HG03378 (cell line): ENCODE data around the gene BPIFB3.
"Not testable (repeated sequence)": the region's sequence is repeated elsewhere in the genome, so short reads cannot be mapped to it uniquely, and the experiment has no call there.

Experiments used
- ATAC-seq: cut with Tn5 transposase; IDR thresholded peaks from one replicate; pipeline ENCODE4 v1.9.1; 2021; ENCODE audit warnings: mild to moderate bottlenecking, moderate library complexity; ENCODE audit not compliant: unreplicated experiment

Gene BPIFB3

DNA sequence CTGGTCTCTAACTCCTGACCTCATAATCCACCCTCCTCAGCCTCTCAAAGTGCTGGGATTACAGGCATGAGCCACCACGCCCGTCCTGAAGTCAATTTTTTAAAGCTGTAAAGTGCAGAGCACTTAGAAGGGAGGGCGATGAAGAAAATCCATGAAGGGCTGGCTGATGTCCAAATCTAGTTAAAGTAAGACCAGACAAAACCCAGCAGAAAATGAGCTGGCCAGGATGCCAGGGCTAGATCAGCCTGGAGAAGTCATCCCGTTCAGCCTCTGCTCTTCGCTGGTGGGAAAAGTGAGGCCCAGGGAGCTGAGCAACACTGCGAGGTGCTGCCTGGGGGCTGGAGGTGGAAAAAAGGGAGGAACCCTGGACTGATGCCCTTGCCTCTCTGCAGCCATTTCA lies 28.8 kb downstream of the BPIFB3 start:
- ATAC-seq: no peak

DNA sequence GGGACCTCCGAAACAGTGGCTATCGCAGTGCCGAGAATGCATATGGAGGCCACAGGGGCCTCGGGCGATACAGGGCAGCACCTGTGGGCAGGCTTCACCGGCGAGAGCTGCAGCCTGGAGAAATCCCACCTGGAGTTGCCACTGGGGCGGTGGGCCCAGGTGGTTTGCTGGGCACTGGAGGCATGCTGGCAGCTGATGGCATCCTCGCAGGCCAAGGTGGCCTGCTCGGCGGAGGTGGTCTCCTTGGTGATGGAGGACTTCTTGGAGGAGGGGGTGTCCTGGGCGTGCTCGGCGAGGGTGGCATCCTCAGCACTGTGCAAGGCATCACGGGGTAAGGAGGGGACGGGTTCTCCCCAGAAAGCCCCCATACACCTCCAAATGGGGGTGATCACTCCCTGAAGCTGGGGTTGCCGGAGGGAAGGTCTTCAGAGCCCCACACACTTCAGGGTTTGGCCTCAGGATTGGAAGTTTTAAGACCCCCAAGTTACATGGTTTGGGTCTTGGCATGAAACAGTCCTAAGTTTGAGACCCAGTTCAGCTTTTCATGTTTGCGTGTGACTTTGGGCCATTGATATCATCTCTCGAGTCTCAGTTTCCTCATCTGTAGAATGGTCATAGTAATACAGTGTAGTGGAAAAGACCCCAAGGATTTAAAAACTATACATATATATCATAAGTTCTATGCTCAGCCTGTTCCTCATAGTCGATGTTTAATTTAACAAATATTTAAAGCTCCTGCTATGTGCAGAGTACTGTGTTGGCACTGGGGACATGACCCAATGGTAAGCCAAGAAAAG lies 30.0 kb downstream of the BPIFB3 start:
- no peak for ATAC-seq

DNA sequence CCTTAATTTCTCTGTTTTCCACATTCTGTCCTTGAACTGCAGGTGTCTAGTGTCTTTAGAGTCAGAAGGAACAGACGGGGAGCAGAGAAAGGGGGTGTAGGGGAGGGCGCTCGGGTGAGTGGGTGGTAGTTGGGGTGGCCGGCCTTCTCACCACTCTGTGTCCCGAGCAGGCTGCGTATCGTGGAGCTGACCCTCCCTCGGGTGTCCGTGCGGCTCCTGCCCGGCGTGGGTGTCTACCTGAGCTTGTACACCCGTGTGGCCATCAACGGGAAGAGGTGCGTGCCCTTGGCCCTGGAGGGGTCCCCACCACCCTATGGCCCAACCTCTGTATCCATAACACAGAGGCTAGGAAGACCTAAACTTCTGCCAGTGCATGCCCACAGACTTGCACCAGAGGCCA lies 31.0 kb downstream of the BPIFB3 start:
- no peak for ATAC-seq

DNA sequence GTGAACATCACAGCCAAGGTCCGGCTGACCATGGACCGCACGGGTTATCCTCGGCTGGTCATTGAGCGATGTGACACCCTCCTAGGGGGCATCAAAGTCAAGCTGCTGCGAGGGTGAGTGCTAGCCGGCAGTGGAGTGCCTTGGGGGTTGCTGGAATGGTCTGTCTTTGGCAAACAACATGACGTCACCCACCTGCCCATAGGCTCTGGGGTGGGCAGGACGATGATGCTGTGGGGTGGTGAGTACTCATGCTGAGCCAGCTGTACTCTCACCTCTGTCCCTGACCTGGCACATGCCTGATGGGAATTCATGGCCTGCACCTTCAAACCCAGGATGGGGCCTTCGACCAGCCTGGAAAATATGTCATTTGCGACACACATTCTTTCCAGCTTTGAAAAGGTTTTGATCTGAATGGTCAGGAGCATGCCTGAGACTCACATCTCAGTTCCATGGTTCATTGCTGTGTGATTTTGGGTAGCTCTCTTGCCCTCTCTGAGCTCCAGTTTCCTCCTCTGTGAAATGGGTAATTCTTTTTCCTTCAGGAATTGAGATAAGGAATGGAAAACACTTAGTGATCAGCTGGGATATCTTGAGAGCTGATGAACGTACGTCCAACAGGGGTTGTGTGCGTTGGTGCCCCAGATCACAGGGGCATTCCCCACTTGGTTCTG lies 32.5 kb downstream of the BPIFB3 start:
- ATAC-seq: no peak

DNA sequence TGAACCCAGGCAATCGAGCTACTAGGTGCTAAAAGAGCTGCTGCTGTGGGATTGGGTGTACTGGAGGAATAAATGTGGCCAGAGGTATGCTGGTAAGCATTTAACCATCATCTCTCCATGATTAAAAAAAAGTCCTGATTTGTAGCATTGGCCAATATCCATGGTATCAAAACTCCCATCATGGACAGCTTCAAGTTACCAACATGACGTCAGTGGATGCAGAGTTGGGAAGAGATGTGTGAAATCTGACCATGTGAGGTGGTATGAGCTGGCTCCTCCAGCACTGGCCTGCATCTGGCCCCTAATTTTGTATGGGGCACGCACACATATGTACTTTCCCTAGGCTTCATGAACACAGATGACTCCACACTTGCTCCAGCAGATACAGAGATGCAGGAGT lies 37.4 kb downstream of the BPIFB3 start:
- ATAC-seq: no peak

DNA sequence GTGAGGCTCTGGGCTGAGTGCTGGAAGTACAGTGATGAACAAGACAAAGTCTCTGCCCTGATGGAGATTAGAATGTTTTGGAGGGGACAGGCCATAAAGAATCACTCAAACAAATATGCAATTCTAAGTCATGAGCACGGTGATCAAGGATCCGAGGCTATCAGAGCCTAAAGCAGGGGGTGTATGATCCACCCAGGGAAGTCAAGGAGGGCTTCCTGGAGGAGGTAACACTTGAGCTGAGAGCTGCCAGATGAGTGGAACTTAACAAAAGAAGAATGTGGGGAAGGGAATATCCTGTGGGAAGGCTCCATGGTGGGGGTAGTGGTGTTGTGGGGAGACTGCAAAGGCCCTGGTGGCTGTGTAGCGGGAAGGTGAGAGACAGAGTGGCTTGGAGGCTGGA lies 38.0 kb downstream of the BPIFB3 start:
- no peak for ATAC-seq

DNA sequence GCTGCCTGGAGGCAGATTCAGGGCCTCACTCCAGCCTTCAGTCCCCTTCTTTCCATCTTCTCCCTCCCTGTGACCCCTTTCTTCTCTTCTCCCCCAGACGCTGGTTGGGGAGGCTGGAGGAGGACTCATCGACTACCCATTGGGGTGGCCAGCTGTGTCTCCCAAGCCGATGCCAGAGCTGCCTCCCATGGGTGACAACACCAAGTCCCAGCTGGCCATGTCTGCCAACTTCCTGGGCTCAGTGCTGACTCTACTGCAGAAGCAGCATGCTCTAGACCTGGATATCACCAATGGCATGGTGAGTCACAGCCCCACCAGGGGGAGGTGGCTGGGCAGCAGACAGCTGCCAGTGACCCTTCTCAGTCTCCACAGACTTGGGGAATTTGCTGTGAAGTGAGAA lies 38.7 kb downstream of the BPIFB3 start:
- no peak for ATAC-seq

DNA sequence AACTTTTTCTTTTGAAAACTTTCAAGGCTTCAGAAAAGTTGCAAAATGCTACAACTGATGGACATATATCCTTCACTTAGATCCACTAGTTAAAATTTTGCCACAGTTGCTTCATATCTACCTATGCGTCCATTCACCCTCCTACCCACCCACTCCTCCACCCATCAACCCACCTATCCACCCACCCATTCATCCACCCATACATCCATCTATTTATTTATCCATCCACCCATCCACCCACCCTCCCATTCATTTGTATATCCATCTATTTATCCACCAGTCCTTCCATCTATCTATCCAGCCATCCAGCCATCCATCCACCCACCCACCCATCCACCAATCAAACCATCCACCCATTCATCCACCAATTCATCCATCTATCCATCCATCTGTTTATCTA lies 39.4 kb downstream of the BPIFB3 start:
- ATAC-seq: no peak

DNA sequence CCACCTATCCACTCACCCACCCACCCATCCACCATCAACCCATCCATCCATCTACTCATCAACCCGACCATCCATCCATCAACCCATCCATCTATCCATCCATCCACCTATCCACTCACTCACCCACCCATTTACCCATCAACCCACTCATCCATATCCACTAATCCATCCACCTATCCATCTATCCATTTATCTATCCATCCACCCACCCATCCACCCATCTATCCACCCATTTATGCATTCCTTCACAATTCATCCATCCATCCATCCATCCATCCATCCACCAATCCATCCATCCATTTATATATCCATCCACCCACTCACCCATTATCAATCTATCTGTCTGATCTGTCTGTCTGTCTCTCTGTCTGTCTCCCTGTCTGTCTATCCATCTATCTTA lies 39.9 kb downstream of the BPIFB3 start:
- no peak for ATAC-seq

DNA sequence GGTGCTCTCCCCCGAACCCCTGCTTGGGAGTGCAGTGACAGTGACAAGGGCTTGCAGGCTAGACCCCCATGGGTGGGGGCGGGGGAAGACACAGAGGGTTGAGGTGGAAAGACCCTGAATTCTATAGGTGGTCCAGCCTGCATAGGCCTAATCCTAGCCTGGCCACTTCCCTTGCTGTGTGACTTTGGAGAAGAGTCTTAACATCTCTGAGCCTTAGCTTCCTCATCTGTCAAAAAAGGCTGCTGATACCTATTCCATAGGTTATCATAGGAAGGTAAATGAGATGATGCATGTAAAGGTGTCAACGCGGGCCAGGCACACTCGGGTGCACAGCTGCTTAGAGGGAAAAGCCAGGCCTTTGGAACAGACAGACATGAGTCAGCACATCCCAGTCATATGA lies 41.5 kb downstream of the BPIFB3 start:
- ATAC-seq: no peak

DNA sequence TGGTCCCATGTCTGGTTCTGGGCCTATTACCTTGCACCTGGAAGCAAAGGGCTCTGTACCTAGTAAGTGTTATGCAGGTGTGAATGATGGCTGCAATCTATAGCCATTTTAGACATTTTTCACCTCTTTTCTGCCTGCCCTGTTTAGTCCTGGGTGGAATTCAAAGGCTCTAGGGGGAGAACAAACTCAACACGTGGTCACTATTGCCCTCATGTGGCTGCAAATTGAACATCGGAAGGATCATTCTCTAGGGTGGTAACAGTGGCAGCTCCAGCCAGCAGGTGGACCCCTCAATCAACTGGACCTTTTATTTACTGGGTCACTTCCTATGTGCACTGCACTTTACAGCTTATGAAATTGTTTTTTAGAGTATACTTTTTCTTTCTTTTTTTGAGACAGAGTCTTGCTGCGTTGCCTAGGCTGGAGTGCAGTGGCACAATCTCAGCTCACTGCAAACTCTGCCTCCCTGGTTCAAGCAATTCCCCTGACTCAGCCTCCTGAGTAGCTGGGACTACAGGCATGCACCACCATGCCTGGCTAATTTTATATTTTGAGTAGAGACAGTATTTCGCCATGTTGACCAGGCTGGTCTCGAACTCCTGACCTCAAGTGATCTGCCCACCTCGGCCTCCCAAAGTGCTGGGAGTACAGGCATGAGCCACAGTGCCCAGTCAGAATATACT lies 42.3 kb downstream of the BPIFB3 start:
- ATAC-seq: not testable (repeated sequence)

DNA sequence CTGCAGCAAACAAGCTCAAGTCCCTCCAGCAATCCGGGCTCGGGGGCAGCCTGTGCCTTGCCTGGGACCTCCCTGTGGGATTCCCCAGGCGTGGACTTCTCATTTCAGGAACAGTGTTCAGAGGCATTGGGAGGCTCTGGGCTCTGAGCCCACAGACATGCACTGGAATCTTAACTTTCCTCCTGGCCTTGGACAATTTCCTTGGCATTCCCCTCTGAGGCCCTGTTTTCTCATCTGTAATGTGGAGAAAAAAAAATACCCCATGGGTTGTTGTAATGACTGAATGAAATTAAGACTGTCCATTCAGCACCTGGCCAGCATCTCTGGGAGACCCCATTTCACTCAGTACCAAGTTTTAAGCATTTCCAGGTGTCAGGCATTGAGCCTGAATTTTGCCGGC lies 43.3 kb downstream of the BPIFB3 start:
- no peak for ATAC-seq

DNA sequence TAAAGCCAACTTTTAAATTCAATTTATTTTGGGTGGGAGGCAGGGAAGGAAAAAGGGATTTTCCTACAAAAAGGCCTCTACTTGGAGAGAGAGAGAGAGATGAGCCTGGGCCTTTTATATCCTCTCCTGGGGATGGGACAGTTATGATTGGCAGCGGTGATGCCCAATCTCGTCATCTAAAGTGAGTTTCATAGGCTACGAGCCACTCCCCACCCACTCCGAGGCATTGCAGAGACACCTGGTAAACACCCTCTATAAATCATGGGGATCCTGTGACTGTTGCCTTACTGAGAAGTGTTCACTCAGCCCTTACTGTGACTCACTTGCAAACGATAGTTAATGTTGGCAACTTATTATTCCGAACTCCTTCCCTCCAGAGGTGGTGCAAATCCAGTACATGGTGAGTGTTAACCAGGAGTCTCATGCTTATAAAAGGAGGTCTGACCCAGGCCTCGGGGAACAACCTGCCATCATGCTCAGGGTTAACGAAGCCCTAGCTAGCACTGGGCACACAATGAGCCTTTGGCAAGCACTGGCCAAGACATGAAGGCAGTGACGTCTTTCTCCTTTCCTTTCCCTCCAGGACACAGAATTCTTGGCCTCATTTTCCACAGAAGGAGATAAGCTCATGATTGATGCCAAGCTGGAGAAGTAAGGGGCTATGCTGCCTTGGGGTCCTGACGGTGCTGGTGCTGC lies 46.3 kb downstream of the BPIFB3 start:
- no peak for ATAC-seq

DNA sequence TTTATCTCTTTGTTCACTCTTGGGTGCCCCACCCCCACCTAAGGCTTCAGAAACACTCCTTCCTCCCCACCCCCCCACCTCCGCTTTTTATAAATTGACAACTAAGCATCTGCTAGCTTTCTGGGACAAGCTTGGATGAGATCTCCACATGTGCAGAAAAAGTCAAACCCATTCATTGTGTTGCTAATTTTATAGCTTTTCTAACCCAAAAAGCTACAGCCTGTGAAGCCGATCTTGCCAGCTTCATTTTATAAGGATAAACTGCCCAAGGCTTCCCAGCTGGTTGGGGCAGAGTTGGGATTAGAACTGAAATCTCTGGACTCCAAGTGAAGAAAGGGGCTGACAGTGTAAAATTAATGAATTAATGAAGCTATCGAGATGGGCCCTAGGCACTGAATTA lies 49.9 kb downstream of the BPIFB3 start:
- ATAC-seq: no peak

DNA sequence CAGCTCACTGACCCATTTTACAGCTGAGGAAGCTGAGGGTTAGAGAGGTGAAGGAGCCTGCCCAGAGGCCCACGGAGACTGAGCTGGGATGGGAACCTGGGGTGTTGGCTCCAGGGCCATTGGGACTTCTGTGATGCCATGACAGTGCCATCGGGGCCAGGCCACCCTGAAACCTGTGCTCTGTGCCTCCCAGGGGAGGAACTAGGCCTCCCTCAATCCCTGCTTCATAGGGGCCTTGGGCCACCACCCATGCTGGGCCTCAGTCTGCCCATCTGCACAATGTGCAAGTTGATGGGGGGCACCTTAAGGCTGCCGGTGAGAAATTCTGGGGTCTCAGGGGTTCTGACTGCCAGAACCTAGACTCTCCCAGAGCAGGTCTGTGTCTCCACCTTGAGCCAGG lies 50.6 kb downstream of the BPIFB3 start:
- no peak for ATAC-seq

DNA sequence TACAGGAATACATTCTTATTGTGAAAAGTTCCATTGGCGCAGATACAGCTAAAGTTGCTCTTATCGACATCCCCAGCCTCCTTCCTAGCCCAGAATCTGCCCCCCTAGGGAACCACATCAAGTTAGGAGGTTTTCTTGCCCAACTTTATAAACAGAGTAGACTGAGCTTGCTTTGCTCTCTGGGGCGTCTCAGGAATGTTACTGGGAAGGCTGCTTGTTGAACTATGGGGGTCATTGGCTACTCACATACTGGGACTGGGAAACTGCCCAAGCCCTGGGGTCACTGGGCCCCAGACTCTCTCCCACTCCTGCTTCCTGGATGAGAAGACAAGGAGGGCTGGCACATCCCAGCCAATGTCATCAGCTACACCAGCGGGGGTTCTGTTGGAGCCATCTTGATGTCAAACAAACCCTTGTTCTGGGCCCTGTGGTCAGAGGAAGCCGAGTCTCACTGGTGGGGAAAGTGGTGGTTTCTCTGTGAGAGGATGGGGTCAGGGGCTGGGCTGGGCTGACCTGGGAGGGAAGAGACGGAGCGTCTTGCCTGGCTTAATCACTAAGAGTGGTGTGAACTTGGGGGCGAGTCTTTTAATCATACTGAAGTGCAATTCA lies 51.7 kb downstream of the BPIFB3 start:
- ATAC-seq: no peak

DNA sequence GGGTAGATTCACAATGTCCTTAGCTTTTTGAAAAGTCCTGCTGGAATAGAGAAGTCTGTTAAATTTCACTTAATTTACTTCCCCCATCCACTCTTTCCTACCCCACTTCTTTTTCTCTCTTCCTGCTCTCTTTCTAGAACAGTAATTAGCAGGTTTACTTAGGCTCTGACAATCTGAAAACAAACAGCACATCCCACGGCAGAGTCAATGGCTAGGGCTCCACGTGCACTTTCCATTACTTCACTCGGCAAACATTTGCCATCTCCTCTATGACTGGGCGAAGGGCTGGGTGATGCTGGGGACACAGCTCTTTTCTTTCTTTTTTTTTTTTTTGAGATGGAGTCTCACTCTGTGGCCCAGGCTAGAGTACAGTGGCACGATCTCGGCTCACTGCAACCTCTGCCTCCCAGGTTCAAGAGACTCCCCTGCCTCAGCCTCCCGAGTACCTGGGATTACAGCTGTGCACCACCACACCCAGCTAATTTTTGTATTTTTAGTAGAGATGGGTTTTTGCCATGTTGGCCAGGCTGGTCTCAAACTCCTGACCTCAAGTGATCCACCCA lies 52.4 kb downstream of the BPIFB3 start:
- ATAC-seq: not testable (repeated sequence)

DNA sequence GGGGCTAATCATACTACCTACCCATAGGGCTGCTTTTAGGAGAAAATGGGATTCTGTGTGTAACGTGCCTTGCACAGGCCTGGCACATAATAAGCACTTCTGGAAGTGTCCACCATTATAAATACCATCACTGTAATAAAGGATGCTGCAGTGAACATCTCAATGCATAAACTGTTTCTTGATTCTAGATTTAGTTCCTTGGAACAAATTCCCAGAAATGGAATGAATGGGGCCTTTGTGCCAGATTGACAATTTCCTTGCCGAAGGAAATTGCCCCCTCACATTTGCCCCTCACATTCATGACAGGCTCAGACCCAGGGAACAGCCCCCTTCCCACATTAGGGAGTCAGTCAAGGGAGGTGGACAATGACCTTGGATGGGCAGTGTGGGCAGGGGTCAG lies 55.0 kb downstream of the BPIFB3 start:
- ATAC-seq: no peak

DNA sequence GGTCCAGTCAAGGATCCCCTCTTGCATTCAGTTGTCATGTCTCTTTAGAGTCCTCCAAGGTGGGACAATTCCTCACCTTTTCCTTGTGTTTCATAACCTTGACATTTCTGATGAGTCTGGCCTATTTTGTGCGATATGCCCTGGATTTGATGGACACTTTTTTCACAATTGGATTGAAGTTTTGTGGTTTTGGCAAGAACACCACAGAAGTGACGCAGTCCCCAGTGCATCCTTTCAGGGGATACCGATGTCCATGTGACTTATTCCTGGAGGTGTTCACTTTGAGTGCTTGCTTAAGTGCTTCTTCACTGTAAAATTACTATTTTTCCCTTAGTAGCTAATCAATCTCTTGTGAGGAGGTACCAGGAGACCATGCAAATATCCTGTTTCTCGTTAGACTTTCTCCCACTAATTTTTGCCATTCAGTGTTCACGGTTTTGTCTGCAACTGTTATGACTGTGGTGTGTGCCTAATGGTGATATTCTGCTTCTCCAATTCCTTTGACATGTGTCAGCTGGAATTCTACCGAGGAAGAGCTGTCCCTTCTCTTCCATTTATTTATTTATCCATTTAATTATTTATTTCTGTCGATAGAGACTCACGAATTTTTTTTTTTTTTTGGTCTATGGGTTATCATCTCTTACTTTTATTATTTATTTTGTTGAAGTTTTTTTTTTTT lies 56.6 kb downstream of the BPIFB3 start:
- no peak for ATAC-seq

DNA sequence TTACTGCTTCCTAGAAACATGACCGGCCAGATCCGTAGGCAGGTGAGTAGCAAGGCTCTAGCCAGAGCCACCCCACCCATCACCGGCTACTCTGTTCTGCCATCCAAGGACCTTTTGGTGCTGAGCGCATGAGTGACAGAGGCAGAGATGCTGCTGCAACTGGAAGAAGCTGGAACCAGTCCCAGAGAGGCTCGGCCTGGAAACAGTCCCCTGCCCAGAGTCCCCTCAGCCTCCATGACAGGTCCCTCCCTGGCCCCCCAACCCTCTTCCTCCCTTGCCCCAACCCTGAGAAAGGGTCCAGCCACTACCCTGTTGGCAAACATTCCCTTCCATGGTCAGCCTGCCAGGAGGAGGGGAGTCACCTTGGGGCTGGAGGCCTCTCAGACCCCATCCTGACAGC lies 57.6 kb downstream of the BPIFB3 start:
- ATAC-seq: no peak
